Ureter (tissue), 1 donor: ENCODE measurements around the gene NFE2. TPM values are rescaled to one million over a fixed set of nuclear protein-coding genes. Genes with fewer than 3 reads are reported as not detected.
"Not testable (repeated sequence)": the region's sequence is repeated elsewhere in the genome, so short reads cannot be mapped to it uniquely, and the experiment has no call there.

ENCODE experiments used
- DNase-seq: peaks from one replicate; pipeline ENCODE4 v3.0.0-alpha.2; 2020; ENCODE audit warnings: low spot score
- total RNA-seq: library from RNA; stranded (reverse); gene quantifications from one replicate; pipeline ENCODE4 v1.2.4, GENCODE V29; 2023
- donor health status: DM: yes; HTN: yes; CAD: no.

Gene NFE2
- total RNA-seq, 1 donor from 2014 or later: 0.57 TPM

- not testable (repeated sequence) for DNase-seq
These were observed 16.6 kb downstream of the NFE2 start for GRCh38 chr12:54284070-54284780.

GRCh38 chr12:54282949-54283593, 17.7 kb downstream of the NFE2 start:
- DNase-seq: no peak

- not testable (repeated sequence) for DNase-seq
These were observed 19.1 kb downstream of the NFE2 start for GRCh38 chr12:54281694-54282093.

- DNase-seq: not testable (repeated sequence)
These were observed 19.6 kb downstream of the NFE2 start for GRCh38 chr12:54281261-54281638.

- DNase-seq: peak; percentile 99
These were observed 20.2 kb downstream of the NFE2 start, which contains the start of gene HNRNPA1 for GRCh38 chr12:54280468-54281260. Gene HNRNPA1, plus strand, starts transcription at chr12:54280726. Its CDS starts 82 bp downstream, at chr12:54280808.

- peak; percentile 100 for DNase-seq
These were observed 21.0 kb downstream of the NFE2 start, which contains the start of gene CBX5 for GRCh38 chr12:54279632-54280467. Gene CBX5, minus strand, starts transcription at chr12:54280122. Its CDS starts 22,472 bp downstream, at chr12:54257650.

- DNase-seq: no peak
These were observed 21.6 kb downstream of the NFE2 start for GRCh38 chr12:54279227-54279631.

GRCh38 chr12:54277823-54278276, 23.0 kb downstream of the NFE2 start:
- DNase-seq: no peak

- no peak for DNase-seq
These were observed 24.4 kb downstream of the NFE2 start for GRCh38 chr12:54276368-54276767.

- DNase-seq: no peak
These were observed 26.8 kb downstream of the NFE2 start for GRCh38 chr12:54273981-54274380.

GRCh38 chr12:54272214-54272613, 28.6 kb downstream of the NFE2 start:
- DNase-seq: no peak

- DNase-seq: no peak
These were observed 30.5 kb downstream of the NFE2 start for GRCh38 chr12:54270345-54270744.

GRCh38 chr12:54266852-54267251, 34.0 kb downstream of the NFE2 start:
- DNase-seq: no peak

- no peak for DNase-seq
These were observed 35.4 kb downstream of the NFE2 start for GRCh38 chr12:54265364-54265812.

- DNase-seq: no peak
These were observed 38.4 kb downstream of the NFE2 start for GRCh38 chr12:54262403-54262925.

- DNase-seq: no peak
These were observed 38.9 kb downstream of the NFE2 start for GRCh38 chr12:54261815-54262402.

GRCh38 chr12:54259194-54260011, 41.4 kb downstream of the NFE2 start:
- peak; percentile 63 for DNase-seq

- DNase-seq: no peak
These were observed 42.6 kb downstream of the NFE2 start for GRCh38 chr12:54258201-54258681.

GRCh38 chr12:54257332-54257731, 43.5 kb downstream of the NFE2 start:
- DNase-seq: no peak

GRCh38 chr12:54253240-54253639, 47.6 kb downstream of the NFE2 start:
- DNase-seq: no peak
